Renal cortical epithelial cell (primary cell): ENCODE measurements around the gene STAT5A. TPM values are rescaled to one million over a fixed set of nuclear protein-coding genes. Genes with fewer than 3 reads are reported as not detected.

Experiments
- DNase-seq: peaks from one replicate; pipeline ENCODE4 v3.0.0-alpha.2; 2011; ENCODE audit warnings: low read depth
- total RNA-seq: library from RNA; depleted of rRNA; stranded (reverse); fragments of >200 nt; gene quantifications from 2 replicates; pipeline ENCODE4 v1.2.3, GENCODE V29; 2014

The STAT5A gene
- total RNA-seq, 1 donor from 2014 or later = 12.2 TPM

GRCh38 chr17:42329025-42329976, 41.0 kb downstream of the STAT5A start:
- peak; percentile 95 for DNase-seq

- DNase-seq = no peak
Measured at GRCh38 chr17:42333053-42333452, 44.8 kb downstream of the STAT5A start.

- no peak for DNase-seq
Measured at GRCh38 chr17:42334677-42335076, 46.4 kb downstream of the STAT5A start.

- DNase-seq = no peak
Measured at GRCh38 chr17:42337442-42337841, 49.1 kb downstream of the STAT5A start.

- DNase-seq = no peak
Measured at GRCh38 chr17:42338427-42338985, 50.2 kb downstream of the STAT5A start.

GRCh38 chr17:42339221-42339620, 50.9 kb downstream of the STAT5A start:
- no peak for DNase-seq

GRCh38 chr17:42340691-42341127, 52.4 kb downstream of the STAT5A start:
- DNase-seq = no peak

- no peak for DNase-seq
Measured at GRCh38 chr17:42341568-42341967, 53.3 kb downstream of the STAT5A start.

- no peak for DNase-seq
Measured at GRCh38 chr17:42342242-42343008, 54.1 kb downstream of the STAT5A start.

GRCh38 chr17:42345396-42346073, 57.2 kb downstream of the STAT5A start:
- no peak for DNase-seq

GRCh38 chr17:42346481-42346880, 58.2 kb downstream of the STAT5A start:
- no peak for DNase-seq

GRCh38 chr17:42347198-42347597, 58.9 kb downstream of the STAT5A start:
- peak; percentile 76 for DNase-seq

- DNase-seq = no peak
Measured at GRCh38 chr17:42347606-42348005, 59.3 kb downstream of the STAT5A start.

GRCh38 chr17:42348104-42348503, 59.8 kb downstream of the STAT5A start:
- no peak for DNase-seq

- DNase-seq = no peak
Measured at GRCh38 chr17:42354956-42355843, 66.9 kb downstream of the STAT5A start.

- DNase-seq = no peak
Measured at GRCh38 chr17:42358434-42358833, 70.1 kb downstream of the STAT5A start.

GRCh38 chr17:42359133-42359532, 70.8 kb downstream of the STAT5A start:
- no peak for DNase-seq

GRCh38 chr17:42360388-42360787, 72.1 kb downstream of the STAT5A start:
- DNase-seq = peak; percentile 76
